Measurements from ENCODE around the gene SCGN.

- TF ChIP-seq CEBPB (IDR thresholded peaks at IDR 0.05) (no peak), USF1 (IDR thresholded peaks at IDR 0.05) (no peak), TCF12 (IDR thresholded peaks at IDR 0.05; ENCODE audit: low read depth) (no peak), MAX (IDR thresholded peaks at IDR 0.05) (no peak), RAD21 (IDR thresholded peaks at IDR 0.05; ENCODE audit: low read depth) (no peak), EP300 (IDR thresholded peaks at IDR 0.05; ENCODE audit: borderline replicate concordance) (no peak), TEAD4 (IDR thresholded peaks at IDR 0.05) (no peak), REST (IDR thresholded peaks at IDR 0.05; ENCODE audit: low read depth) (no peak)
Measured at GRCh38 chr6:25710287-25710686, 58.3 kb downstream of the SCGN start.
